ENCODE data around the gene EIF4ENIF1. TPM values are rescaled to one million over a fixed set of nuclear protein-coding genes. Genes with fewer than 3 reads are reported as not detected.

Gene EIF4ENIF1
- polyA plus RNA-seq, 1 of the 3 experiments (the other 2 are of a cell fraction) = 18.4 TPM

DNA sequence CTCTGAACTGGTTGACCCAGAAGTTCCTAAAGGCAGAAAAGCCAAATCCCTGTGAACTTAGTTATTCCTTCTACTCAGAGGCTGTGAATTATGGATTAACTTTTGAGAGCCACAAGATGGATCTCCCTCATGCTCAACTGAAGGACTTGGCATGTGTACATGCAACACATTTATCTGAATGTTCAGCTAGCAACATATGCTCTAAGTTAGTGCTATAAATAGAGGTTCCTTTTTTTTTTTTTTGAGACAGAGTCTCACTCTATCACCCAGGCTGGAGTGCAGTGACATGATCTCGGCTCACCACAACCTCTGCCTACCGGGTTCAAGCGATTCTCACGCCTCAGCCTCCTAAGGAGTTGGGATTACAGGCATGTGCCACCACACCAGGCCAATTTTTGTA lies 40.1 kb downstream of the EIF4ENIF1 start (continued):
- TF ChIP-seq CHD2 (IDR thresholded peaks at IDR 0.05; ENCODE audit: low read length, partially characterized antibody) (no peak), TEAD4 (IDR thresholded peaks at IDR 0.05; ENCODE audit: borderline replicate concordance, insufficient read depth) (no peak), SIN3A (IDR thresholded peaks at IDR 0.05; ENCODE audit: borderline replicate concordance, low read depth, low read length) (no peak), USF1 (IDR thresholded peaks at IDR 0.05; ENCODE audit: borderline replicate concordance, low read depth) (no peak), RXRA (IDR thresholded peaks at IDR 0.05; ENCODE audit: borderline replicate concordance, low read depth) (no peak)

DNA sequence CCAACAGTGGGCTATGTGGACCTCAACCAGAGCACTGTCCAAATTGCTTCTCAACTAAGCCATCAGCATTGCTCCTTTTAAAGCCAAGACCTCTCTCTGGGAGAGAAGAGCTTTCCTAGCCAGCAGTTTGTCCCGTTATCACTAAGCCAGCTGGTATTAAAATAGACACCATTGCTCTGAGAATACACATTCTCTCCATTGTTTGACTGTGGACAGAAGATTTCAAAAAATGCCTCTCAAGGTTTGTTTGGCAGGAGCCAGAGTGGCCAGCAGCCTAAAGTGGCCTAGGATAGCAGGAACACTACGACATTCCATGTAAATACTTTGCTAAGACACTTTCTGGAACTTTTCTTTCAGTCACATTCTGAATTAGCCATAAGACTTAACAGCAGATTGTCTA lies 41.3 kb downstream of the EIF4ENIF1 start:
- Histone ChIP-seq H3K9ac (no peak overlapping the region), H3K27ac (ENCODE audit: low read depth in 2 of 2, low read length in 1 of 2) (no peak overlapping the region), H3K27me3 (ENCODE audit: insufficient read depth) (no peaks in the 10 kb centered on the region), H3K9me2 (no peaks in the 10 kb centered on the region), H3K36me3 (replicated peaks in 1 of 2; ENCODE audit: control insufficient read depth in 1 of 2, insufficient read depth in 2 of 2, low read length in 1 of 2) (peaks cover 32 to 51% of the 10 kb centered on the region in 2 experiments), H3K4me1 (ENCODE audit: control insufficient read depth in 1 of 2, insufficient read depth in 2 of 2, low read depth in 1 of 2, low read length in 1 of 2) (no peaks in the 10 kb centered on the region), H4K20me1 (ENCODE audit: insufficient read depth) (0 out of 2 replicates have a peak, but pooled peaks cover 3% of the 10 kb centered on the region), H3K9me3 (no peaks in the 10 kb centered on the region), H2AFZ (ENCODE audit: low read depth) (no peak overlapping the region), H3K4me3 (ENCODE audit: low read depth in 2 of 2, low read length in 1 of 2) (no peak overlapping the region), H3K4me2 (no peak overlapping the region), H3F3A (replicated peaks; ENCODE audit: insufficient read depth) (peaks cover 12% of the 10 kb centered on the region), H3K79me2 (ENCODE audit: insufficient read depth) (peaks cover 3% of the 10 kb centered on the region; the same call in 1 of the 2 replicates)
- ChIA-PET CTCF (interaction anchor here (0.9 to 1.3 kb wide), 3 partner anchors 11 to 300 kb away, joined by 3 read pairs; no protein-coding TSS in a partner anchor), POLR2A (interaction anchor here (0.9 kb wide), 1 partner anchor 31 kb away, joined by 3 read pairs; no protein-coding TSS in a partner anchor)
- no peak for TF ChIP-seq FOXJ3 (CRISPR knock-in tag; IDR thresholded peaks at IDR 0.05)
- no peak for TF ChIP-seq SMC3 (IDR thresholded peaks at IDR 0.05; ENCODE audit: low read depth, low read length)
- TF ChIP-seq, protein P1, sequence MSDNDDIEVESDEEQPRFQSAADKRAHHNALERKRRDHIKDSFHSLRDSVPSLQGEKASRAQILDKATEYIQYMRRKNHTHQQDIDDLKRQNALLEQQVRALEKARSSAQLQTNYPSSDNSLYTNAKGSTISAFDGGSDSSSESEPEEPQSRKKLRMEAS (IDR thresholded peaks at IDR 0.05; ENCODE audit: low read depth) = no peak
- TF ChIP-seq SIN3A (IDR thresholded peaks at IDR 0.05; ENCODE audit: borderline replicate concordance, low read depth, low read length) = no peak
- TF ChIP-seq EZH2phosphoT487 (IDR thresholded peaks at IDR 0.05; ENCODE audit: borderline replicate concordance, low read depth) = no peak
- TF ChIP-seq IRF3 (IDR thresholded peaks at IDR 0.05; ENCODE audit: low read depth, low read length) = no peak
- no peak for TF ChIP-seq POLR2AphosphoS5 (IDR thresholded peaks at IDR 0.05; ENCODE audit: low read depth, low read length)
- TF ChIP-seq GATA2 (CRISPR knock-in tag; IDR thresholded peaks at IDR 0.05) = no peak
- TF ChIP-seq MXI1 (IDR thresholded peaks at IDR 0.05; ENCODE audit: low read depth, low read length) = no peak
- no peak for TF ChIP-seq NRF1 (IDR thresholded peaks at IDR 0.05; ENCODE audit: low read depth, low read length)
- DNase-seq = no peak
- WGBS (ENCODE audit: low lambda C conversion rate) = 100% methylated on average over 2 of the region's 2 CpGs

Measured in SK-N-SH (cell line).